Upper lobe of right lung (tissue), 1 donor: ENCODE results near the gene COL4A1. TPM values are rescaled to one million over a fixed set of nuclear protein-coding genes. Genes with fewer than 3 reads are reported as not detected.

Experiments used
- ATAC-seq: fragments of 200-7000 bp; cut with Tn5 transposase; one replicate; pipeline ENCODE4 v1.9.1; 2020; ENCODE audit warnings: mild to moderate bottlenecking, moderate library complexity
- DNase-seq: peaks from one replicate; pipeline ENCODE4 v3.0.0-alpha.2; 2020
- H3K27ac ChIP-seq: fragments of 200-600 bp; one replicate; pipeline ENCODE4 v1.8.0; 2022
- H3K27me3 ChIP-seq: fragments of 200-600 bp; one replicate; pipeline ENCODE4 v1.8.0; 2022; ENCODE audit warnings: mild to moderate bottlenecking
- H3K36me3 ChIP-seq: fragments of 200-600 bp; one replicate; pipeline ENCODE4 v1.8.0; 2022
- H3K4me1 ChIP-seq: fragments of 200-600 bp; one replicate; pipeline ENCODE4 v1.8.0; 2022
- H3K4me3 ChIP-seq: fragments of 200-600 bp; one replicate; pipeline ENCODE4 v1.8.0; 2022; ENCODE audit warnings: mild to moderate bottlenecking
- H3K9me3 ChIP-seq: fragments of 200-600 bp; one replicate; pipeline ENCODE4 v1.8.0; 2022
- intact Hi-C: fragments of 100-400 bp; cut with DNase I; formaldehyde crosslinking; loops from one replicate; pipeline ENCODE4 v1.11.0; 2022
- total RNA-seq: library from RNA; stranded (reverse); fragmentation: NEBNext Ultra II Directional; extraction: Animal tissue kit (Norgen Biotek cat#: 25700); gene quantifications from one replicate; pipeline ENCODE4 v1.2.1, GENCODE V29; 2021
- TF ChIP-seq, protein P1 (sequence below): fragments of 200-600 bp; IDR thresholded peaks from one replicate; pipeline ENCODE4 v1.8.0; 2022; ENCODE audit warnings: antibody characterized with exemption
- donor health status: DM: no; HTN: yes; CAD: no; lungs with severe emphysema.

The COL4A1 gene
- total RNA-seq, 1 donor from 2014 or later = 242 TPM

GRCh38 chr13:110345266-110345665 lies 38.3 kb upstream of the COL4A1 start:
- intact Hi-C loops = no loop called here
- Histone ChIP-seq H3K27ac (no peak overlapping the region), H3K27me3 (no peaks in the 10 kb centered on the region), H3K4me1 (peaks cover 24% of the 10 kb centered on the region), H3K36me3 (no peaks in the 10 kb centered on the region), H3K4me3 (no peak overlapping the region), H3K9me3 (no peaks in the 10 kb centered on the region)
- TF ChIP-seq, protein P1, sequence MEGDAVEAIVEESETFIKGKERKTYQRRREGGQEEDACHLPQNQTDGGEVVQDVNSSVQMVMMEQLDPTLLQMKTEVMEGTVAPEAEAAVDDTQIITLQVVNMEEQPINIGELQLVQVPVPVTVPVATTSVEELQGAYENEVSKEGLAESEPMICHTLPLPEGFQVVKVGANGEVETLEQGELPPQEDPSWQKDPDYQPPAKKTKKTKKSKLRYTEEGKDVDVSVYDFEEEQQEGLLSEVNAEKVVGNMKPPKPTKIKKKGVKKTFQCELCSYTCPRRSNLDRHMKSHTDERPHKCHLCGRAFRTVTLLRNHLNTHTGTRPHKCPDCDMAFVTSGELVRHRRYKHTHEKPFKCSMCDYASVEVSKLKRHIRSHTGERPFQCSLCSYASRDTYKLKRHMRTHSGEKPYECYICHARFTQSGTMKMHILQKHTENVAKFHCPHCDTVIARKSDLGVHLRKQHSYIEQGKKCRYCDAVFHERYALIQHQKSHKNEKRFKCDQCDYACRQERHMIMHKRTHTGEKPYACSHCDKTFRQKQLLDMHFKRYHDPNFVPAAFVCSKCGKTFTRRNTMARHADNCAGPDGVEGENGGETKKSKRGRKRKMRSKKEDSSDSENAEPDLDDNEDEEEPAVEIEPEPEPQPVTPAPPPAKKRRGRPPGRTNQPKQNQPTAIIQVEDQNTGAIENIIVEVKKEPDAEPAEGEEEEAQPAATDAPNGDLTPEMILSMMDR = no peak
- ATAC-seq = no peak
- DNase-seq = no peak

DNA sequence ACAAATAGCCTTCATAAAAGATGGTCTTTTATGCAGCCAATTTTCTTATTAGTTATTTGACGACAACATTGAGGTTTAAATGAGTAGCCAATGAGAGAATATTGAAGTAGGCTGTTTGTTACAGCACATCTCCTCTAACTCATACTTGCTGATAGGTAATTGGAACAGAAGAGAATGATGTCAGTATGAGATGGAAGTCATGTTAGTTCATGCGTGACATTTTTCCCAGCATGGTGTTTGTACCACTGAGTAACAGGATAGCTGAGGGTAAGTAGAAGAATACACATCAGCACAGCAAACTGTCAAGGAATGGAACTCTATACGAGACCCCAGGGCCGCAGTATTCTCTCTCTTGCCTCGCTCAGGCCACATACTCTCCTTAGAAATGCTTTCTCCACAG lies 37.4 kb upstream of the COL4A1 start:
- intact Hi-C loops = no loop called here
- ATAC-seq = no peak
- H3K4me1 ChIP-seq = peaks cover 34% of the 10 kb centered on the region
- H3K36me3 ChIP-seq = no peaks in the 10 kb centered on the region
- no peaks in the 10 kb centered on the region for H3K9me3 ChIP-seq
- H3K27ac ChIP-seq = no peak overlapping the region
- TF ChIP-seq, protein P1 = no peak
- no peaks in the 10 kb centered on the region for H3K27me3 ChIP-seq
- no peak for DNase-seq
- H3K4me3 ChIP-seq = no peak overlapping the region

GRCh38 chr13:110343241-110343865 lies 36.4 kb upstream of the COL4A1 start:
- Histone ChIP-seq H3K9me3 (no peaks in the 10 kb centered on the region), H3K27ac (no peak overlapping the region), H3K4me1 (peaks cover 29% of the 10 kb centered on the region), H3K4me3 (no peak overlapping the region), H3K27me3 (no peaks in the 10 kb centered on the region), H3K36me3 (no peaks in the 10 kb centered on the region)
- peak; percentile 58 for ATAC-seq
- TF ChIP-seq, protein P1 = no peak
- intact Hi-C loops = no loop called here
- no peak for DNase-seq

DNA sequence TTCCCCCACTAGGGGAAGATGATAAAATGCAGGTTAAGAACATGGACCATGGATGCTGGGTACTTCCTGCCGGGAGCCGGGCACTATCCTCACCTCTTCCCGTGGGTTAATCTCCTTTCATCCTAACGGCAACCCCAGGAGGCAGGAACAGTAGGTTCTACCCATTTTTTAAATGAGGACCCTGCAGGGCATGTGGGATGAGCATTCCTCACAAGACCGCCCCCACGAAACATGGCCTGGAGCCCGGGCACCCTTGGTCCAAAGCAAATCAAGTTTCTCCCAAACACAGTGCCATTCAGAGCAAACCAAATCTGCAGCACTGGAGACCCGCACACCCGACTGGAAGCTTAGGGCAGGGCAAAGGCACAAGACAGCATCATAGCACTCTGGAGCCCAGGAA lies 35.5 kb upstream of the COL4A1 start:
- Histone ChIP-seq H3K27ac (no peak overlapping the region), H3K27me3 (no peaks in the 10 kb centered on the region), H3K4me3 (no peak overlapping the region), H3K9me3 (no peaks in the 10 kb centered on the region), H3K36me3 (no peaks in the 10 kb centered on the region), H3K4me1 (peaks cover 34% of the 10 kb centered on the region)
- intact Hi-C loops = no loop called here
- DNase-seq = no peak
- no peak for ATAC-seq
- TF ChIP-seq, protein P1 = no peak

DNA sequence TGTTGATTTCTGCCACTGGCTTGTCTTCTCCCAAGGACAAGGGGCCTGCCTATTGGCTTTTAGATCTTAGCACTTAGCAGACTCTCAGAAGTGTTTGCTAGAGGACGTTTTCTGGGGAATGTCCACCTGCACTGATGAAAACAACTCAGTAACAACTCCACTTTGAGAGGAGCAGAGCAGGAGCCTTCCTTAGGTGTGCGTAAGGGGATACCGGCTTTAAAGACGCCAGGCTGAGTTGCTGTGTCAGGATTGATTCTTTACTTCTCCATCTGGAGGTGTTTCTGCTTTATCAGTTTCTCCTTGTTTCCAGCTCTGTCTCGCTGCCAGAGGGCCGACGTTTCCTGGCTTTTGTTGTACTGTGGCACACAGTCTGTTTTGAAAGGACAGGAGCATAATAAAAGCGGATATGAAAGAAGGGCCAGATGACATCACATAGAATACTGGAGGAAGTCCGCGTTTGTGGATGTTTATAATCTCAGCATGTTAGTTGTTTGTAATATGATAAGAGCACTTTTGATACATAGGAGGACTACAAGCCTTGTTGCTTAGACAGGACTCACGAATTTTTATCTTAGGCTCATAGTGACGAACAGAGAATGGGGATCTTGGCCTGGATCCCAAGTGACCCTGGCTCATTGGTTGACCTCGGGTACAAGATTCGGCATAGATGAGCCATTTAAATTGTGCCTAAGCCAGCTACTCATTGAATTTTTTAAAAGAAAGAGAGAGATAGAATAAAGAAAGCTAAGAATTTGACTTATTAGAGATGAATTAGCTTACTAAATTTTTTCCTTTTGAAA lies 34.7 kb upstream of the COL4A1 start:
- Histone ChIP-seq H3K4me3 (no peak overlapping the region), H3K27ac (peak overlapping the region; percentile 77), H3K27me3 (no peaks in the 10 kb centered on the region), H3K9me3 (no peaks in the 10 kb centered on the region), H3K36me3 (no peaks in the 10 kb centered on the region), H3K4me1 (peaks cover 39% of the 10 kb centered on the region)
- TF ChIP-seq, protein P1 = no peak
- DNase-seq (no peak), ATAC-seq (peak; percentile 32)
- intact Hi-C loops = no loop called here
